Smooth muscle cell (in vitro differentiated cells): Measurements from ENCODE around the gene FEM1C. TPM values are rescaled to one million over a fixed set of nuclear protein-coding genes. Genes with fewer than 3 reads are reported as not detected.

ENCODE experiments used
- polyA plus RNA-seq: library from polyadenylated mRNA; unstranded; fragments of >200 nt; fragmentation: Nextera tagmentation; extraction: Ambion mirVana; gene quantifications from 2 replicates; pipeline ENCODE4 v1.2.1, GENCODE V29; 2016
- small RNA-seq: library from RNA; depleted of rRNA; stranded (forward); fragments of <200 nt; gene quantifications from one replicate; pipeline ENCODE3, GENCODE V24; 2014
- total RNA-seq: library from RNA; depleted of rRNA; stranded (reverse); fragments of >200 nt; gene quantifications from 2 replicates; pipeline ENCODE4 v1.2.3, GENCODE V29; 2014

FEM1C gene
- total and polyA plus RNA-seq, 2 experiments from 2014 or later, result 5.9 to 31.7 TPM

Small RNA genes lying within 50 kb of the gene (small RNA-seq; reads per million reads assigned to genes)
- not detected for gene AC008628.1
- not detected for gene AC008628.2

Other genes with a start within 250 kb of the FEM1C start
- gene CCDC112, start 248.1 kb downstream of the FEM1C start, total RNA-seq, result 9.1 and 9.4 TPM in 2 replicates
- 6.3 and 8.4 TPM in 2 replicates for gene CCDC112, start 248.1 kb downstream of the FEM1C start, polyA plus RNA-seq
- 13.3 and 17.7 TPM in 2 replicates for gene TICAM2, start 57.7 kb upstream of the FEM1C start, total RNA-seq
- gene TICAM2, start 57.7 kb upstream of the FEM1C start, polyA plus RNA-seq, result 8.3 and 11.5 TPM in 2 replicates
- gene TMED7, start 81.3 kb upstream of the FEM1C start, total RNA-seq, result 236 and 293 TPM in 2 replicates
- 71.5 and 91.5 TPM in 2 replicates for gene TMED7, start 81.3 kb upstream of the FEM1C start, polyA plus RNA-seq